ENCODE data around the gene TMX4. TPM values are rescaled to one million over a fixed set of nuclear protein-coding genes. Genes with fewer than 3 reads are reported as not detected.

Gene TMX4
- total RNA-seq, 2 donors from 2014 or later: 57.0 to 236 TPM

GRCh38 chr20:7984192-7984591, 35.4 kb downstream of the TMX4 start:
- intact Hi-C loops (cut with DNase I): no loop called here
- WGBS: 92% methylated on average over 2 of the region's 2 CpGs
- Histone ChIP-seq H3K27me3 (replicated peaks; ENCODE audit: insufficient read depth) (no peaks in the 10 kb centered on the region), H3K4me3 (no peak overlapping the region), H3K36me3 (no peaks in the 10 kb centered on the region), H3K4me1 (replicated peaks) (no peaks in the 10 kb centered on the region), H3K27ac (no peak overlapping the region), H3K9me3 (no peaks in the 10 kb centered on the region)
- DNase-seq (ENCODE audit: low spot score): no peak
- TF ChIP-seq POLR2A (IDR thresholded peaks at IDR 0.05) (no peak), POLR2AphosphoS5 (IDR thresholded peaks at IDR 0.05) (no peak)
- TF ChIP-seq, protein P1, sequence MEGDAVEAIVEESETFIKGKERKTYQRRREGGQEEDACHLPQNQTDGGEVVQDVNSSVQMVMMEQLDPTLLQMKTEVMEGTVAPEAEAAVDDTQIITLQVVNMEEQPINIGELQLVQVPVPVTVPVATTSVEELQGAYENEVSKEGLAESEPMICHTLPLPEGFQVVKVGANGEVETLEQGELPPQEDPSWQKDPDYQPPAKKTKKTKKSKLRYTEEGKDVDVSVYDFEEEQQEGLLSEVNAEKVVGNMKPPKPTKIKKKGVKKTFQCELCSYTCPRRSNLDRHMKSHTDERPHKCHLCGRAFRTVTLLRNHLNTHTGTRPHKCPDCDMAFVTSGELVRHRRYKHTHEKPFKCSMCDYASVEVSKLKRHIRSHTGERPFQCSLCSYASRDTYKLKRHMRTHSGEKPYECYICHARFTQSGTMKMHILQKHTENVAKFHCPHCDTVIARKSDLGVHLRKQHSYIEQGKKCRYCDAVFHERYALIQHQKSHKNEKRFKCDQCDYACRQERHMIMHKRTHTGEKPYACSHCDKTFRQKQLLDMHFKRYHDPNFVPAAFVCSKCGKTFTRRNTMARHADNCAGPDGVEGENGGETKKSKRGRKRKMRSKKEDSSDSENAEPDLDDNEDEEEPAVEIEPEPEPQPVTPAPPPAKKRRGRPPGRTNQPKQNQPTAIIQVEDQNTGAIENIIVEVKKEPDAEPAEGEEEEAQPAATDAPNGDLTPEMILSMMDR (IDR thresholded peaks at IDR 0.05): no peak

DNA sequence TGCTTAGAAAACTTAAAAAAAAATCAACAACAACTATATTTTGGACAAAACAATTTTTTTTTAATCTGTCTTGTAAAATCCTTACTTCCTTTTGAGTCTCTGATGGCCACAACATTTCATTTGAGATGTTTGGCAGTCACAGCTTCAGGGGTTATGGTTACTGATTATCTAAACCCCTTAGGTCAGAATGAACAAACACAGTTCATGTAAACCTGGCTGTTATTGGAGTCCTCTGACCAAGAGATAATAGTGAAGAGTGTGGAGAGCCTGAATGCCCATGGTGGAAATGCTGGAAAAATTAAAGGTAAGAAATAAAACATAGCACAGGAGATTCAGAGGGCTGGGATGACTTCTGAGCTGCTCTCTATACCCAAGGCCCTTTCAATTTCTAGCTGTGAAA, 38.2 kb downstream of the TMX4 start:
- TF ChIP-seq, protein P1 (IDR thresholded peaks at IDR 0.05): no peak
- TF ChIP-seq POLR2AphosphoS5 (IDR thresholded peaks at IDR 0.05) (no peak), POLR2A (IDR thresholded peaks at IDR 0.05) (no peak)
- intact Hi-C loops (cut with DNase I): no loop called here
- H3K9me3 ChIP-seq: no peaks in the 10 kb centered on the region
- no peaks in the 10 kb centered on the region for H3K36me3 ChIP-seq
- DNase-seq (ENCODE audit: low spot score): no peak
- H3K27ac ChIP-seq: no peak overlapping the region
- H3K4me1 ChIP-seq (replicated peaks): no peaks in the 10 kb centered on the region
- no peak overlapping the region for H3K4me3 ChIP-seq
- H3K27me3 ChIP-seq (replicated peaks; ENCODE audit: insufficient read depth): no peaks in the 10 kb centered on the region

- Histone ChIP-seq H3K9me3 (no peaks in the 10 kb centered on the region), H3K4me1 (replicated peaks) (no peaks in the 10 kb centered on the region), H3K4me3 (no peak overlapping the region), H3K27ac (no peak overlapping the region), H3K36me3 (no peaks in the 10 kb centered on the region), H3K27me3 (replicated peaks; ENCODE audit: insufficient read depth) (no peaks in the 10 kb centered on the region)
- intact Hi-C loops (cut with DNase I): no loop called here
- TF ChIP-seq, protein P1 (IDR thresholded peaks at IDR 0.05): peak in 2 of 4 experiments; percentile 41 to 46
- no peak for TF ChIP-seq POLR2AphosphoS5 (IDR thresholded peaks at IDR 0.05)
- DNase-seq (ENCODE audit: low spot score): peak; percentile 10
- 64% methylated on average over 10 of the region's 10 CpGs for WGBS
Measured at GRCh38 chr20:7980332-7981046, 39.1 kb downstream of the TMX4 start.

GRCh38 chr20:7977709-7978108, 41.9 kb downstream of the TMX4 start:
- DNase-seq (ENCODE audit: low spot score): peak; percentile 10
- TF ChIP-seq POLR2AphosphoS5 (IDR thresholded peaks at IDR 0.05) (no peak), POLR2A (IDR thresholded peaks at IDR 0.05) (no peak)
- TF ChIP-seq, protein P1 (IDR thresholded peaks at IDR 0.05): no peak
- H3K9me3 ChIP-seq: no peaks in the 10 kb centered on the region
- no peaks in the 10 kb centered on the region for H3K27me3 ChIP-seq (replicated peaks; ENCODE audit: insufficient read depth)
- 46% methylated on average over 5 of the region's 5 CpGs for WGBS
- no peak overlapping the region for H3K27ac ChIP-seq
- intact Hi-C loops (cut with DNase I): no loop called here
- no peaks in the 10 kb centered on the region for H3K36me3 ChIP-seq
- no peaks in the 10 kb centered on the region for H3K4me1 ChIP-seq (replicated peaks)
- no peak overlapping the region for H3K4me3 ChIP-seq

- H3K4me3 ChIP-seq: no peak overlapping the region
- no peaks in the 10 kb centered on the region for H3K4me1 ChIP-seq (replicated peaks)
- H3K27ac ChIP-seq: no peak overlapping the region
- intact Hi-C loops (cut with DNase I): no loop called here
- no peaks in the 10 kb centered on the region for H3K27me3 ChIP-seq (replicated peaks; ENCODE audit: insufficient read depth)
- no peak for DNase-seq (ENCODE audit: low spot score)
- H3K36me3 ChIP-seq: no peaks in the 10 kb centered on the region
- WGBS: 79% methylated on average over 9 of the region's 9 CpGs
- no peaks in the 10 kb centered on the region for H3K9me3 ChIP-seq
- no peak for TF ChIP-seq POLR2A (IDR thresholded peaks at IDR 0.05)
- TF ChIP-seq, protein P1 (IDR thresholded peaks at IDR 0.05): no peak
- no peak for TF ChIP-seq POLR2AphosphoS5 (IDR thresholded peaks at IDR 0.05)
Measured at GRCh38 chr20:7975851-7976414, 43.6 kb downstream of the TMX4 start.

All from prostate gland (tissue), 2 donors.